GM21423 (cell line): ENCODE measurements around the gene SLC36A1.
"Not testable (repeated sequence)": the region's sequence is repeated elsewhere in the genome, so short reads cannot be mapped to it uniquely, and the experiment has no call there.

Source experiments
- ATAC-seq: cut with Tn5 transposase; IDR thresholded peaks from one replicate; pipeline ENCODE4 v1.9.1; 2021; ENCODE audit warnings: mild to moderate bottlenecking, moderate library complexity; ENCODE audit not compliant: unreplicated experiment

The SLC36A1 gene

DNA sequence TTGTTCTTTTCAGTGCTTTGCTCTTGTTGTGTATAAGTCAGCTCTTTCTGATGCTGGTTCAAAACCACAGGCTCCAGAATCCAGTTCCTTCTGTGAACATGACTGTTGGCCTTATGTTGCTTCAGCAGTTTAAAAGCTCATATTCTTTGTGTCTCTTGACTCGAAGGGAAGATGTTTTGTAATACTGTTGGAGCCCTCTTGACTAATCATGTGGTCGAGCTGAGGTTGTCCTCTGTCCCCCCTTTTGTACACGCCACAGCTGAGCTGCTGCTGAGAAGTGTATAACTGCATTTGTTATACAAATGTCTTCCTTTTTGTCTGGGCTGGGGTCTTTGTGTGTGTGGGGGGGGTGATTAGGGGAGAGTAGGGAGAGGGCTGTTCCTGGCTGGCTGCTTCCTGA, 35.8 kb downstream of the SLC36A1 start:
- ATAC-seq = no peak

DNA sequence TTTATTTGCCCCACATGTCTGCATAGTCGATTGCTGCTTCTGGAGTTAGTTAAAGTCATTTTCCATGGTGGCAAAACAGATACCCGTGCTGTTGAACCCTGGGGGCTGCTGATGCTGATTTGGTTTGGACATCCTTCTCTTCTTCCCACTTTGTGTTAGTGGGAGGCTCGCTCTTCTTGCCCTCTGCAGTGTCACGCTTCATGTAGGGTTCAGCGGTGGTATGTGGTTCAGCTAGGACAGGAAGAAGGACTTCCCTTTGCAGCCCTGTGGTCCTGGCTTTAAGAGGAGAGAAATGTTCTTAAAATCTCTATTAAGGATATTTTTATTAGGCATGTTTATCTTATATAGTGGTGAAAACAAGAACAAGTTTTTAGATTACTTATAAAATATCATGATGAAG, 36.2 kb downstream of the SLC36A1 start:
- ATAC-seq = no peak

DNA sequence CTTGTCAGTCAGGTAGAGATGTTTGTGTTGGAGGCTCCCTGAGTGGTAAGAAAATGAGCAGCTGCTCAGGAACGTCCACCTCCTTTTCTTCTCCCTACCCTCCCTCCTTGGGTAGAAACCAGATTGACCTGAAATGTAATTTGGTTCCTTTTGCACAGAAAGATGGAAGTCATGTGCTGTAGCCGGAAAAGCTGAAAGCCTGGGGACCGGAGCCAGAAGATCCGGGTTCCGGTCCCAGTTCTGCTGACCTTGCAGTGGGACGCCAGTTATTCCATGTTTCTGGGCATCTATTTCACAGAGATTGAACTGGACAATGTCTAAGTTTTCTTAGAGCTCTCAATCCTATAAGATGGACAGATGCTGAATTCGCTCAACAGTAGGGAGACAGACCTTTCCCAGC, 40.1 kb downstream of the SLC36A1 start:
- no peak for ATAC-seq

DNA sequence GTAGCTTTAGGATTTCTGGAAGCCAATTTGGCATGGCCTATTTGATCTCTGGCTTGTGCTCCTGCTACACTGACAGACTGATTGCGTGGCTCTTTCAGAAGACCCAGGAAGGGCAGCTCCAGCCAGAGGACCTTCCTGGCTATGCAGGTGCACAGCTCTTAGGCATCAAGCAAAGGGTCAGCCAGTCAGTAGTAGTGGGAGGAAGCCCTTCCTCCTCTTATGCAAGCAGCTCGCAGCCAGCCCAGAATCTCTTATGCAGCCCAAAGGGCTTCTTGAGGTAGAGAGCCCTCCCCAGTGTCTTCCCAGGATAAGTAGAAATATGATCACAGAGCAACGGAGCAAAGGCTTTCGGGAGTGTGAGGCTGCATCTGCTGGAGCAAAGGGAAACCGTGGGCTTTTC, 43.2 kb downstream of the SLC36A1 start:
- ATAC-seq = no peak

DNA sequence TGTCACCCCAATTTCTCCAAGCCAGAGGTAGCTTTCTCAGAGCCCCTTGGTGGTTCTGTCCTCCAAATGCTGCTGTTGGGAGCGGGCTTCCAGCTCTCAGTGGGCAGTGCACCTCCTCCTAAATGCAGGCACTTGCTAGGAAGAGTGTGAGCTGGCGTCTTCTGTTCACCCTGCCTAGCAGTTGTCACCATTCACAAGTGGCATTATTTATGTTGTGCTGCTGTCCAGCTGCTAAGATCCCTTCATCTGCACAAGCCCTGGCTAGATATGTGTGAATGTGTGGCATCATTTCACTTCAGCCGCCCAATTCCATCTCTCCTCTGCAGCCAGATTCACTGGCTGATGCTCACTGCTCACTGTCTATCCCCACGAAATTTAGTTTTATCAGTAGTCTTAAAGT, 43.7 kb downstream of the SLC36A1 start:
- ATAC-seq = no peak

DNA sequence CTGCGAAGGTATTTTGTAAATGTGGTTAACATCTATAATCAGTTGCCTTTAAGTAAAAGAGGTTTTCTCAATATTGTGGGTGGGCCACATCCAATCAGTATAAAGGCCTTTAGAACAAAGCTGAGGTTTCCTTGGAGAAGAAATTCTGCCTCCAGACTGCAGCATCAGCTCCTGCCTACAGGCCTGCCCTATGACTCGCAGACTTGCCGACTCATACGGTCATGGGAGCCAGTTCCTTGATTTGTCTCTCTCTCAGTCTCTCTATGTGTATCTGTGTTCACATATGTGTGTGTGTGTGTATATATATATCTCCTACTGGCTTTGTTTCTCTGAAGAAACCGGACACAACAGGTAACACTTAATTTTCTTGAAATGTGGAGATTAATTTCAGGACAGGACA, 45.3 kb downstream of the SLC36A1 start:
- no peak for ATAC-seq

DNA sequence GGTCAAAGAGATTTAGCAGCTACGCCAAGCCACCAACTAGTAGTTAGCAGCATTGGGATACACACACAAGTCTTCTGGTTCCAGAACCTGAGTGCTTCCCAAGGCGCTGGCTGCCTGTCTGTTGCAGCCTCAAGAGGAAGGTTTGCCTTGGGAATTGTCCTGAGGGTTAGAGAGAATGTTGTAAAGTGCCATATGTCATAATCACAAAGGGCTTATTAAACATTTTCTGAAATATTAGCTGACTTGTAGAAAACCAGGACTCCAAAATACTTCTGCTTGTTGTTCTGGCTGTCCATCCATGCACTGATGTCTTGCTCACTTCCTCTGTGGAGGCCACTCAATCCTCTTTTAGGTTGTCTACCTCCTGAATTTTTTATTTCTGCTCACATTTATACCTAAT, 46.3 kb downstream of the SLC36A1 start:
- no peak for ATAC-seq

DNA sequence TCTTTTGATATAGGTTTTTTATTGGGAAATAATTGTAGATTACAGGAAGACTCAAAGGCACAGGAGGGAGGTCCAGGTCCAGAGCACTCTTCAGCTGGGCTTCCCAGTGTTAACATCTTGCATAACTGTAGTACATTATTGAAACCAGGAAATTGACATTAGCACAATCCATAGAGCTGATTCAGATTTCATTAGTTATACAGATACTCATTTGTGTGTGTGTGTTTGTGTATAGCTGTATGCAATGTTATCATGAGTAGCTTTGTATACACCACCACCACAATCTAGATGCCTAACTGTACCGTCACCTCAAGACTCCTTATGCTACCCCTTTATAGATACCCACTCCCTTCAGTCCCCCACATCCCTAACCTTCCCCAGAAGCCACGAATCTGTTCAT, 47.9 kb downstream of the SLC36A1 start:
- no peak for ATAC-seq

DNA sequence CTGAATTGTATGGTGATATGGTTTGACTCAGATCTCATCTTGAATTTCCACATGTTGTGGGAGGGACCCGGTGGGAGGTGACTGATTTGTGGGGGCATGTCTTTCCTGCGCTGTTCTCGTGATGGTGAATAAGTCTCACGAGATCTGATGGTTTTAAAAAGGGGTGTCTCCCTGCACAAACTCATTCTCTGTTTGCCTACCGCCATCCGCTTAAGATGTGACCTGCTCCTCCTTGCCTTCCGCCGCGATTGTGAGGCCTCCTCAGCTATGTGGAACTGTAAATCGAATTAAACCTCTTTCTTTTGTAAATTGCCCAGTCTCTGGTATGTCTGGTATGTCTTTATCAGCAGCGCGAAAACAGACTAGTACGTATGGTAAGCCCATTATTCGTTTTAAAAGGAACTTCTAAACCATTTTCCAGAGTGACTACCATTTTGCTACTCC, 48.7 kb downstream of the SLC36A1 start:
- no peak for ATAC-seq

DNA sequence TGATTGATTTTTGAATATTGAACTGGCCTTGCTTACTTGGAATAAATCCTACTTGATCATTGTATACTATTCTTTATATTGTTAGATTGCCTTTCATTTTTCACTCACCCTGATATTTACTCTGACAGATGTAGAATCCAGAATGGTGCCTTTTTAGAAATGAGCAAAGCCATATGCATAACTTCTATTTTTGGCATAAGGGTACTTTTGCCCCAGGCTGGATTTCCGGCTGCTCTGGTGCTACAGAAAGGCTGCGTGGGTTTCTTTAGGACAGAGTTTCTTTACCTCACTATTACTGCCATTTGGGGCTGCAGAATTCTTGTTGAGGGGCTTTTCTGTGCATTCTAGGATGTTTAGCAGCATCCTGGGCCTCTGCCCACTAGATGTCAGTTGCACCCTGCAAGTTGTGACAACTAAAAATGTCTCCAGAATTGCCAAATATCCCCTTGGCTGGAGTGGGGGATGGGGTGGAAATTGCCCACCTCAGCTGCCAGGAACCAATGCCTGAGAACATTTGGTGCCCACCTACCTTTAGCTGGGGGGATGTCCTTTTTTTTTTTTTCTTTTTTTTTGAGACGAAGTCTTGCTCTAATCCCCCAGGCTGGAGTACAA, 50.1 kb downstream of the SLC36A1 start:
- ATAC-seq = no peak

DNA sequence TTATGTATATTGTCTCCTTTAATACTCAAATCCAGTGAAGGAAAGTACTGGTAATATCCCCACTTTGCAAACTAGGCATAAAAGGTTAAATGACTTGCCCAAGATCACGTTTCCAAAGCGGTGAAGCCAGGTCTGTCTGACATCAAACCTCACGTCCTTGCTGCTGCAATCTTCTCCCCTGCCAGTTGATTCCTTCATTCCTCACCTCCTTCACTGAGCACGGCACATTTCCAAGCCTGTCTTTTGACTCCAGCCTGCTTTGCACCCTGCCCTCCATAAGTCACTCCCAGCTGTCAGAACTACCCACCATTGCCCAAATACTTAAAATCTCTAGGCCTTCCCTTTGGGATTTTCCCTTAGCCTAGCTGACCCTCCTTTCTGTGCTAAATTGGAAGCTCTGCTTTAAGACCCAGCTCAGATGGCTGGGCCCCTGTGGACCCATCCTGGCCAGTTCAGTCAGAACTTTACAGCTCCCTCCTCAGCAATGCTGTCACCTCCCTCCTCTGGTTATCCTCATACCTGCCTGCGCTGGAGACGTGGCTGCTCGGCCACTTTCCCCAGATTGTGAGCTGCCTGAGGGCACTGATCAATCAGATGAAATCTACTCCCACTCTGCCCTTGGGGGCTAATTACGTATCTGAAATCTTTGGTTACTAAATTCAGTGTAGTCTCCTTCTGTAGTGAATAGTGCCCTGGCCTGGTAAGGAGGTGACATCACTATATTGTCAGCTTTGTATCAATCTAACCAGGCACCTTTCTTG, 51.2 kb downstream of the SLC36A1 start:
- no peak for ATAC-seq

DNA sequence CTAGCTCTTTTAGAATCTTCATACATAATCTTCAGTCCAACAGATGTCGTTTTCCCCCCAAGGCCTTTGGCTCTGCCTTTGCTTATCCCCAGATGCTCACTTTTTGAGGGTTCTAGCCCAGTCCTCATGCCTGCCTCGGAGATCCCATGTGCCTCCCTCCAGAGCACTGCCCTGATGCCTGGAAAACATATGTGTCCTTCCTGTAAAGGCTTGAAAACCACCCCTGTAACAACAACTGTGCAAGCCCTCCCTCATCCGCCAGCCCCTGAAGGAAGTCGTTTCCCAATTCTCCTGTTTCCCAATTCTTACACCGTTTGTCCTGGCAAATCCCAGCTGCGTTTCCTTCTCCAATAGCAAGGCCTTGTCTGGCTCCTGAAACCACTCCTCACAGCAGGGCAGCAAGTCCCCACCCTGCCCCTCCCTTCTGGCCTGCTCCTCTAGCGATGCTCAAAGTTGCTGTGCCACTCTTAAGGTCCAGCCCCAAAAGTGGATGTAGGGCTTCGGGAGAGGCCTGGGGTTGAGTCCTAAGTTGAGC, 52.2 kb downstream of the SLC36A1 start:
- ATAC-seq = no peak

DNA sequence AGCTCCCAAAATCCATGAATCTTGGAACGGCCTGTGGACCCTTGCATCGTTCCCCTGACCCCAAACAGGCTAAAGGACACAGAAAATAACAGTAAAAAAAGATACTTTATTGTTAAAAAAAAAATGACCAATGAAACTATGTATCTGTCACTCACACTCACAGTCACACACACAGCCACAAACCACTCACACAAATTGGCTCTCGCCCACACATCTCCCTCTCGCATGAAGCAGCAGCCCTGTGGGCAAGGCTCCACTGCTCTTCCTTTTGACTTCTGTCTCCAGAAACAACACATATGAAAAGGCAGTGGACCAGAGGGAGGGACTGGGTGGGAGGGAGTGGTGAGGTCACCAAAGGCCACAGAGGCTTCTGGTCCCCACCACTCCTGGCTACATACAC, 56.6 kb downstream of the SLC36A1 start:
- ATAC-seq = no peak

DNA sequence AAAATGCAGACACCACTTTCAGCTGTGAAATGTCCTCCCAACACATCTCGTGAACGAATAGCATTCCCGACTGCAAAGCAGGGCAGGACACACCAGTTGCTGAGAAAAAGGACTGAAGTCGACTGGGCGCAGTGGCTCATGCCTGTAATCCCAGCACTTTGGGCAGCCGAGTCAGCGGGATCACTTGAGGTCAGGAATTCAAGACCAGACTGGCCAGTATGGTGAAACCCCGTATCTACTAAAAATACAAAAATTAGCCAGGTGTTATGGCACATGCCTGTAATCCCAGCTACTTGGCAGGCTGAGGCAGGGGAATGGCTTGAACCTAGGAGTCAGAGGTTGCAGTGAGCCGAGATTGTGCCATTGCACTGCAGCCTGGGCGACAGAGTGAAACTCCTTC, 60.9 kb downstream of the SLC36A1 start:
- ATAC-seq = not testable (repeated sequence)

DNA sequence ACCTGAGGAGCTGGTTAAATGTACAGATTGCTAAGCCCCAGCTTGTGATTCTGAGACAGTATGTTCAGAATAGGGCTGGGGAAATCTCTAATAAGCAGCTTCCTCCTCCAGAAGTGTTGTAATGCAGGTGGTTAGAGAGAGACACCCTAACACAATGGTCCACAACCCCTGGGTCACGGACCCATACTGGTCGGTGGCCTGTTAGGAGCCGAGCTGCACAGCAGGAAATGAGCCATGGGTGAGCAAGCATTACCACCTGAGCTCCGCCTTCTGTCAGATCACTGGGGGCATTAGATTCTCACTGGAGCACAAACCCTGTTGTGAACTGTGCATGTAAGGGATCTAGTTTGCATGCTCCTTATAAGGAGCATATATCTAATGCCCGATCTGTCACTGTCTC, 61.8 kb downstream of the SLC36A1 start:
- ATAC-seq = no peak

DNA sequence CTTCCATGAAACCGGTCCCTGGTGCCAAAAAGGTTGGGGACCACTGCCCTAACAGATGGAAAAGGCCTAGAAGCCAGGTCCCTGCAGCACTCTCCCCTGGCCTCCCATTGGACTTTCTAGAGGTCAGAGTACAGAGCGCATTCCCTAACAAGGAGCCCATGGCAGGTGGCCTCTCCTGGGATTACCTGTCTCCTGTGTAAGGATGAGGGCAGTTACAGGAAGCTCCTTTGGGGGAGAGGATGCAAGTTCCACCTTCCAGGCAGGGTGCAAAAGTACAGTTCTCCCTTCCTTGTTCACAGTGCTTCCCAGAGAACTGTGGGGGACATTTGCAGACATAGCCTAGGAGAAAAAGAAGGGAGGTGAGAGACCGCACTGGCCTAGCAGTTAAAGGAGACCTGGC, 62.4 kb downstream of the SLC36A1 start:
- no peak for ATAC-seq

DNA sequence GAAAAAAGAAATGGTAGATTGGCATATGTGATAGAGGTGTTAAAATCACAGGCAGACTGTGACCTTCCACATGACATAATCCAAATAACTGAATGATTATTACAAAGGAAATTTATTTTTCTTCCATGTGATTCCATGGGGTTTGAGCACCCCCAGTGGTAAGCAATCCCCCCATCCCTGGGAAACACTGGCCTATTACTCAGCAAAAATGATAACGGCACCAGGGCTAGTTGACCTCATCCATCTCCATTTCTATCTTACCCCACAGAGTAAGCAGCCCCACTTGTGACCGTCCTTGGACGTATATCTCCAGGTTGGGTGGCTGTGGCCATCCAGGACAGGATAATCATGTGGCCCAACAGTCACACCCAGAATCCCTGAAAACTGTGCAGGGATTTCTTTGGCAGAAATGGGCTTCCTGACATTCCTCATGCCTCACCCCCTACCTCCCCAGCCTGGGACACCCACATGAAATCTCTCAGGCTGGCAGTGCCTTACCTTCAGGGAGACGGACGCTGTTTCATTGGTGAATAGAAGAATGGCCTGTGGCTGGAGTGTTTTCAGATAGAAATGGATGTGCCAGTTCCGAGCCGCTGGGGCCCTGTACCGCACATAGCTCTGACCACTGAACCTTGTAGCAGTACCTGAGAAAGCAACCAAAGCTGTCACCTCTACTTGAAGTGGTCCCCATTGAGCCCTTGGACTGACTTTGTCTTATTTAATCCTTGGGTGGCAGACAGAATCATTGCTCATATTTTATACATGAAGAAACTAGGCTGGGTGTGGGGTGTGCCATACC, 69.9 kb downstream of the SLC36A1 start:
- ATAC-seq = no peak

DNA sequence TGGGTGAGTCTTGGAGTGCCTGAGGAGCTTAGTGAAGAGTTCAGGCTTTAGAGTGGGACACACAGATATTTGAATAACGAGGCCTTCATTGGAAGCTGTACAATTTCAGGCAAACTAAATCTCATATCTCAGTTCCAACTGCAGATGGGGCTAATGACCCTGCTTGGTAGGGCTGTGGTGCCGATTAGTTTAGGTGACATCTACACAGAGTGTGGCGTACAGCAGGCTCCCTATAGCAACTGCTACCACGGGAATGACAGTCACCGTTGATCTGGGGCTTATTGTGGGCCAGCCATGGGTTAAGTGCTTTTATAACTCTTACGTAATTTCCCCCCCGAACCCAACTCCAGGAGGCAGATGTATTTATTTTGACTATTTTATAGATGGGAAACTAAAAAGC, 72.9 kb downstream of the SLC36A1 start:
- no peak for ATAC-seq

DNA sequence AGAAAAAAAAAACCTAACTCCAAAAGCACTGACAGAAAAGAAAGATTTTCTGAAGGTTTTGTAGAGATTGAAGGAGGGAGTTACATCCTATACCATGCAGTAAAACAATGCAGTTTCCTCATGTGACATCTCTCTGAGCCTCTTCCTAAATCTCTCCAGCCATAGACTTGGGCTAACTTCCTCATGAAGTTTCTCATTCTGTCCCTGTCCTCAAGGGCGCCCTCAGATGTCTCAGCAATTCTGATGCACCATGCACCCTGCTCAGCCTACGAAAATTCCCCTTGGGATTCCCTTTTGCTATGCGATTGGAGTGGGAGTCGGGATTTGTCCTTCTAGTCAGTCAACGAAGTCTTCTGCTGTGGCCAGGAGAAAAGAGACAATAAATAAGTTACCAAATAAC, 74.8 kb downstream of the SLC36A1 start:
- no peak for ATAC-seq

DNA sequence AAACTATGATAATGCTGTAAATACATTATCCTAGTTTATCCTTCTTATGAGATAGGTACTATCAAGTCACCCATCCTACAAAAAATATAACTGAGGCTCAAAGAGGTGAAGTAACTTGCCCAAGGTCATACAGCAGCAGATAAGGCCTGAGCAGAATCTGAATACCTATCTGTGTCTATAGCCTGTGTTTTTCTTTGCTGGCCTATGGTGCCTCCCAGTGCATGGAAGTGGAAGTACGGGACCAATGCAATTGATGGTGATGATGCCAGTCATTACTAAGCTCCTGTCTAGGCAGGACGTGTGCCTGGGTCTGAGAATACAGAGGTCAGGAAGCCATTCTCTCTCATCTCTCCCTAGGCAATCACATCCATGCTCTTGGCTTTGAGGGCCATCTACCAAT, 75.9 kb downstream of the SLC36A1 start:
- peak; percentile 94 for ATAC-seq

DNA sequence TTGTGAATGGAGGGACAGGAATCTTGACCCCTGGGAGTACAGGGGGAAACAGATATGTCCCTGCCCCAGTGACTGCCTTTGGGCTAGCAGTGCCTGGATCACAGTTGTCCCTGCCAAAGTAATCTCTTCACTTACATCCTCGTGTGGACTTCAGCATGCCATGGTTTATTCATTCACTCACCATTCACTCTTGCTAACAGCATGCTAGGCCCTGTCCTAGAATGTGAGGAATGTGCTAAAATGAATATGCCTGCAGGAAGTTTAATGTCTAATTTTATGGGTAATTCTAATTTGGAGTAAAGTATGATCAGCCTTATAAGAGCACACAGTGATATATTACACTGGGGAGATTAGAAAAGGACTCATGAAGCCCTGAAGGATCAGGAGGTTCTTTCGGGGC, 80.8 kb downstream of the SLC36A1 start:
- ATAC-seq = no peak

DNA sequence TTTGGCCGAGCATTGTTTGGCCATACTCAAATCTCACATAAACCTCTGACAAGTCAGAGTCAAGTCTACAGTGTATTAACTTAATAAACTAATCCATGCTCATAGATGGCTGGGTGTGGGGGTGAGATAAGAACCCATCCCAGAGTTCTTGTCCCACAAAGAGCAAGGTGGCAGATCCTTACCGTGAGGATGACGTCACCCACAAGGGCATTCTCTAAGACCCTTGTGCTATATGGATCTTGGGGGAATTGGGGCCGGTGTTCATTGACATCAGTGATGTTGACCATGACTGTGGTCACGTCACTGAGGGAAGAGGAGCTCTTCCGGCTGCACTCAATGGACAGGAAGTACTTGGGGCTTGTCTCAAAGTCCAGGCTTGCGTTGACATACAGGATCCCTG, 81.6 kb downstream of the SLC36A1 start:
- no peak for ATAC-seq
